Keratinocyte (primary cell): ENCODE measurements around the gene GAL3ST2. TPM values are rescaled to one million over a fixed set of nuclear protein-coding genes. Genes with fewer than 3 reads are reported as not detected.

ENCODE experiments used
- DNase-seq: peaks from one replicate; pipeline ENCODE4 v3.0.0-alpha.2; 2011; ENCODE audit warnings: low read depth, missing footprints, low spot score
- FAIRE-seq: peaks from 2 replicates; lab custom pipeline; 2011; peaks lifted over from hg19 to GRCh38; lab: Jason Lieb, UNC
- H2AFZ ChIP-seq: 2 replicates; pipeline ENCODE4 v1.6.0; 2012; ENCODE audit warnings: low read length, control low read depth, inconsistent platforms; ENCODE audit not compliant: control insufficient read depth
- H3K27ac ChIP-seq: 2 replicates; pipeline ENCODE4 v1.5.1; 2011; ENCODE audit warnings: low read length; ENCODE audit not compliant: control insufficient read depth, insufficient read depth
- H3K27me3 ChIP-seq: 3 replicates; pipeline ENCODE4 v1.6.0; 2011; ENCODE audit warnings: low read length; ENCODE audit not compliant: control insufficient read depth, insufficient read depth; ENCODE audit errors: extremely low read depth
- H3K36me3 ChIP-seq, 2 experiments: 2 replicates in 1 of 2; 3 replicates in 1 of 2; pipeline ENCODE4 v1.5.1; 2011; ENCODE audit warnings: low read length in 2 of 2, mild to moderate bottlenecking in 1 of 2; ENCODE audit not compliant: control insufficient read depth in 2 of 2, insufficient read depth in 2 of 2; ENCODE audit errors: extremely low read depth in 1 of 2
- H3K4me1 ChIP-seq: 3 replicates; pipeline ENCODE4 v1.5.1; 2011; ENCODE audit warnings: low read length; ENCODE audit not compliant: control insufficient read depth, insufficient read depth; ENCODE audit errors: extremely low read depth
- H3K4me2 ChIP-seq: 3 replicates; pipeline ENCODE4 v1.6.0; 2011; ENCODE audit warnings: low read depth, low read length; ENCODE audit not compliant: control insufficient read depth, insufficient read depth; ENCODE audit errors: extremely low read depth
- H3K4me3 ChIP-seq, 3 experiments: fragments of 200-600 bp in 1 of 3; sonication (generic) in 1 of 3; 2 replicates in 2 of 3; 3 replicates in 1 of 3; pipeline ENCODE4 v1.5.1; 2011 to 2016; ENCODE audit warnings: low read length in 3 of 3, mild to moderate bottlenecking in 3 of 3, control low read depth in 2 of 3, inconsistent platforms in 1 of 3, low read depth in 1 of 3, mixed read lengths in 1 of 3, mixed run types in 1 of 3, moderate library complexity in 1 of 3; ENCODE audit not compliant: control insufficient read depth in 2 of 3, insufficient read depth in 2 of 3; ENCODE audit errors: extremely low read depth in 1 of 3
- H3K79me2 ChIP-seq: 2 replicates; pipeline ENCODE4 v1.6.0; 2012; ENCODE audit warnings: low read length; ENCODE audit not compliant: control insufficient read depth, insufficient read depth
- H3K9ac ChIP-seq: 3 replicates; pipeline ENCODE4 v1.6.0; 2011; ENCODE audit warnings: low read length; ENCODE audit not compliant: control insufficient read depth, insufficient read depth; ENCODE audit errors: extremely low read depth
- H3K9me1 ChIP-seq: 3 replicates; pipeline ENCODE4 v1.6.0; 2011; ENCODE audit warnings: low read length; ENCODE audit not compliant: control insufficient read depth, insufficient read depth; ENCODE audit errors: extremely low read depth
- H3K9me3 ChIP-seq: 2 replicates; pipeline ENCODE4 v1.5.1; 2012; ENCODE audit warnings: low read depth, low read length; ENCODE audit not compliant: control insufficient read depth
- H4K20me1 ChIP-seq: 3 replicates; pipeline ENCODE4 v1.6.0; 2011; ENCODE audit warnings: low read length; ENCODE audit not compliant: control insufficient read depth, insufficient read depth; ENCODE audit errors: extremely low read depth
- CTCF ChIP-seq, 3 experiments: IDR thresholded peaks in 1 of 3; conservative IDR thresholded peaks in 1 of 3; optimal IDR thresholded peaks in 1 of 3; 2 replicates in 2 of 3; 3 replicates in 1 of 3; pipeline versions ENCODE3 to v1.5.1; 2011; ENCODE audit warnings: low read length in 3 of 3, mild to moderate bottlenecking in 3 of 3, moderate library complexity in 2 of 3, control low read depth in 1 of 3, inconsistent platforms in 1 of 3; ENCODE audit not compliant: insufficient read depth in 2 of 3; ENCODE audit errors: extremely low read depth in 1 of 3
- EZH2 ChIP-seq: IDR thresholded peaks from one replicate; pipeline ENCODE4 v1.6.1; 2012; ENCODE audit warnings: inconsistent platforms, mild to moderate bottlenecking, low read length, moderate library complexity
- dilution Hi-C: fragments of 300-500 bp; cut with MboI; formaldehyde crosslinking; loops from one replicate; pipeline ENCODE4 v1.7.0; 2020; ENCODE audit warnings: low sequenced_read_pairs; ENCODE audit not compliant: extremely low pct_ligation_motif_present
- polyA plus RNA-seq, 5 experiments: library from polyadenylated mRNA; depleted of rRNA in 3 of 5; stranded (reverse) in 3 of 5; stranded (forward) in 1 of 5; unstranded in 1 of 5; fragments of >200 nt; gene quantifications; 1 replicate in 1 of 5; 2 replicates in 3 of 5; 3 replicates in 1 of 5; pipeline versions ENCODE4 v1.2.1 to v1.2.3, GENCODE V29; 2011 to 2012; ENCODE audit warnings: missing spikeins in 2 of 5, low read depth in 1 of 5, low replicate concordance in 1 of 5

Gene GAL3ST2
- polyA plus RNA-seq, 1 donor (not counting 4 experiments of a cell fraction or from before 2014, with no cell fraction given) = not detected

- peaks cover 30% of the 10 kb centered on the region for H3K27me3 ChIP-seq
- dilution Hi-C loops = no loop called here
- no peak overlapping the region for H3K4me2 ChIP-seq
- H3K27ac ChIP-seq = no peak overlapping the region
- no peaks in the 10 kb centered on the region for H3K79me2 ChIP-seq
- H3K9ac ChIP-seq = no peak overlapping the region
- FAIRE-seq (no peak), DNase-seq (no peak)
- H3K9me3 ChIP-seq = no peaks in the 10 kb centered on the region
- peaks cover 3% of the 10 kb centered on the region for H4K20me1 ChIP-seq
- TF ChIP-seq CTCF (optimal IDR thresholded peaks at IDR 0.05 in 1 of 3, IDR thresholded peaks at IDR 0.05 in 1 of 3, conservative IDR thresholded peaks at IDR 0.05 in 1 of 3; ENCODE audit: extremely low read depth in 1 of 3, insufficient read depth in 2 of 3, low read length in 3 of 3) (no peak), EZH2 (no peak)
- no peaks in the 10 kb centered on the region for H3K4me1 ChIP-seq
- no peak overlapping the region for H3K4me3 ChIP-seq
- H3K36me3 ChIP-seq = no peaks in the 10 kb centered on the region
- no peaks in the 10 kb centered on the region for H3K9me1 ChIP-seq
- H2AFZ ChIP-seq = no peak overlapping the region
Observed at GRCh38 chr2:241841181-241842066, 64.8 kb downstream of the GAL3ST2 start.

- no peaks in the 10 kb centered on the region for H3K9me3 ChIP-seq
- H4K20me1 ChIP-seq = peaks cover 3% of the 10 kb centered on the region
- no peaks in the 10 kb centered on the region for H3K79me2 ChIP-seq
- H3K27ac ChIP-seq = no peak overlapping the region
- DNase-seq (no peak), FAIRE-seq (no peak)
- H3K9ac ChIP-seq = no peak overlapping the region
- H3K27me3 ChIP-seq = peaks cover 32% of the 10 kb centered on the region
- no peak overlapping the region for H2AFZ ChIP-seq
- no peak overlapping the region for H3K4me2 ChIP-seq
- H3K9me1 ChIP-seq = no peaks in the 10 kb centered on the region
- no peak overlapping the region for H3K4me3 ChIP-seq
- no peaks in the 10 kb centered on the region for H3K4me1 ChIP-seq
- no peaks in the 10 kb centered on the region for H3K36me3 ChIP-seq
- dilution Hi-C loops = no loop called here
- TF ChIP-seq EZH2 (no peak), CTCF (optimal IDR thresholded peaks at IDR 0.05 in 1 of 3, IDR thresholded peaks at IDR 0.05 in 1 of 3, conservative IDR thresholded peaks at IDR 0.05 in 1 of 3; ENCODE audit: extremely low read depth in 1 of 3, insufficient read depth in 2 of 3, low read length in 3 of 3) (no peak)
Observed at GRCh38 chr2:241842067-241842415, 65.4 kb downstream of the GAL3ST2 start.
